Testis (tissue), 2 donors: ENCODE results near the gene NELFCD.

ENCODE experiments used
- CTCF ChIP-seq, 3 experiments: fragments of 450-650 bp in 2 of 3; fragments of 200-600 bp in 1 of 3; sonication (generic) in 1 of 3; IDR thresholded peaks; one replicate each; pipeline ENCODE4 v1.5.1; 2016 to 2019; ENCODE audit warnings: antibody characterized with exemption in 3 of 3, mild to moderate bottlenecking in 2 of 3, moderate library complexity in 1 of 3
- POLR2A ChIP-seq: fragments of 450-650 bp; IDR thresholded peaks from one replicate; pipeline ENCODE4 v1.6.1; 2017; ENCODE audit warnings: antibody characterized with exemption, mild to moderate bottlenecking, moderate library complexity

GRCh38 chr20:59020938-59021551, 40.0 kb downstream of the NELFCD start:
- TF ChIP-seq CTCF (IDR thresholded peaks at IDR 0.05) (no peak), POLR2A (no peak)
